GM18867 (cell line): ENCODE results near the gene GRIN2A.

Experiments used
- ATAC-seq: cut with Tn5 transposase; IDR thresholded peaks from one replicate; pipeline ENCODE4 v1.9.1; 2021; ENCODE audit warnings: mild to moderate bottlenecking, moderate library complexity; ENCODE audit not compliant: unreplicated experiment

GRIN2A gene

DNA sequence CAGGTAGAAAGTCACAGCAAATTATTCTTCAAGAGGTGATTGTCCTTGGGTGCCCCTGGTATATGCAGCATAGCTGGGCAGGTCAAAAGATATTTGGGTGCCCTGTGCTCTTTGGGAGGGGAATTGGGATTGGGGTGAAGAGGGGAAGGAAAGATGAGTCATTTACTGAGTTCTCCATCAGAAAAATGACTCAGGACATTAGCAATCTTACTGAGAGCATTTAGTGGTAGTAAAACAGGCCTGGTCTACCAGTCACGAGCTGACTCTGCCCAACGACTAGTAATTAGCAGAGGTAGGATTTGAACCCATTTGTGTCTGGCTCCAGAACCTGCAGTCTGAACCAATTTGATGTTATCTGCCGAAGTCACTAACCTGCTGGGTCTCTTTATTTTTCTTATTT, 6.0 kb upstream of the GRIN2A start:
- ATAC-seq = no peak

DNA sequence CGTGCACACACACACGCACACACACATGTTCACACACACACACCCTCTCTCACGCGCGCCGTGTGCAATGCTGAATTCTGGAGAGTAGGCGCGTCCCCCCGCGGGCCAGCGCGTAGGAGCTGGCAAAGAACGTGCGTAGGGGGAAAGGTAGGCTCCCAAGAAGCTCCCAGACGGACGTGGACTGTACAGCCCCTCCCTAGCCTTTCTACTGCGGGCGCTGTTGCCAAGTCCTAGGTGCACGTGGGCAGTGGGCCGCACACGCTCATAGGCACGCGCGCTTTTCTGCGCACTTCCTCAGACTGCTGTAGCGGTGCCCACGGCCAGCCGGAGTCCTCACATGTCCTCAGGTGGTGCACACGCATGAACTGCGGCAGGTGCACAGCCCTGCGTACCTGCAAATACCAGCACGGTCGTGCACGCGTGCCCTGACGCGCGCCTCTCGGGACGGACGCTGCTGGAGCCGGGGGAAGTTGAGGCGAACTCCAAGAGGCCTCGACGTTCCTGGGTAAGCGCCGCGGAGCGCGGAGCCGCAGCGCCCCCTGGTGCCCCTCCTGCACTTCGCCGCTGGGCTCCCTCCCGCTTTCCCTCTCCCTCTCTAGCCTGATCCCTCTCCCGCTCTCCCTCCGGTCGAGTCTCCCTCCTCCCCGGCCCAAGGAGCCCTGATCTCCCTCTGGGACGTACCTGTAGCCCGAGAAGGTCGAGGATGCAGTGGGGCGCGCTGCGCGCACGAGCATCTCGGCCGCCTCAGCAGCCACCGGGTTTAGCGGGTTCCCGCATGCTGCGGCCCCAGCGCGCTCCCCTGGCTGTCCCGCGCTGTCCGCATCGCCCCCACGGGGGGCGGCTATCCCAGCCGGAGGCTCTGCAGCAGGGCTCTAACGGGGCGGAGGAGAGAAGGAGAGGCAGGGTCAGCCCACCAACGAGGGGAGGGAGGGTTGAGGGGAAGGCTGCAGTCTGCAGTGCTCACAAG, 749 bp downstream of the GRIN2A start:
- no peak for ATAC-seq

DNA sequence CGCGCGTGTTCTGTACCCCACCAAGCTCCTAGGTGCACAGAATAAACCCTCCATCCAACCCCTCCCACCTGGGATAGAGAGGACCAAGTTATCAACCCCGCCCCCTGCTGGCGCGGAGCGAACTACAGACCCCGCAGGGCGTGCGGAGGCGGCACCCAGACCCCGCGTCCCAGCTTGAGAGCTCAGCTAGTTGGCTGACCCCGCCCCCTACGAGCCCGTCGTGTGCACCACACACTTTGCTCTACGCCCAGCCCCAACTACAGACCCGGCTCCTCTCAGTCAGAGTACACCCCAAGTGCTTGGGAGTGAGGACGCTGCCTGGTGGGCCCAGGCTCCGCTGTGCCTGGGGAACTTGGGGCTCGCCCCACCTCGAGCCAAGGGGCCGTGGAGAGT, 1.5 kb downstream of the GRIN2A start:
- no peak for ATAC-seq

DNA sequence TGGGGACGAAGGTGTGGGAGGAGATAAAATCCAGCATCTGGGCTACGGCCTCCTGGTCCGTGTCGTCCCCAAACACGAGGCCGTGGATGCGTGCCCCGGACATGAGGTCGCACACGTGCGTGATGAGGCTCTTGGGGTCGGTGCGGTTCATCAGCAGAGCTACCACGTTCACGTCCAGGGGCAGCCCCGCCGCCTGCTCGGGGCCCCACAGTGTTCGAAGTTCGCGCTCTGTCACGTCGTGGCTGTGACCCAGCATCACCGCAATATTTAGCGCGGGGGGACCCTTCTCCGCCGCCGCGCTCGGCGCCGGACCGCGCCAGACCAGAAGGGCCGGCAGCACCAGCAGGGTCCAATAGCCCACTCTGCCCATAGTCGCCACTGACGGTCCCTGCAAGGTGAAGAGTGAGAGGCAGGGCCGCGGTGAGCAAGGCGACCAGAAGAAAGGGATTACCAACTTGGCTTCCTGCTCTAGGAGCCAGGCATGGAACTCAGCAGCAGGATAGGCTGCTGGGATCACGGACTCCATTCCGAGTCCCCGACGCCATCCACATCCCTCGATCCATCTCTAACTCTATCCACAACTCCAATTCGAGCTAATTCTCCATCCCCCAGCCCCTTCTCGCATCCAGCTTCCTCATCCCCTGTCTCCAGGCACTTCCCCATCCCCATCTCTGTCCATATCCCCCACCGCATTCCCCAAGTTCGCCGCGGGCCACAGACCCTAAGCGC, 2.0 kb downstream of the GRIN2A start:
- no peak for ATAC-seq

DNA sequence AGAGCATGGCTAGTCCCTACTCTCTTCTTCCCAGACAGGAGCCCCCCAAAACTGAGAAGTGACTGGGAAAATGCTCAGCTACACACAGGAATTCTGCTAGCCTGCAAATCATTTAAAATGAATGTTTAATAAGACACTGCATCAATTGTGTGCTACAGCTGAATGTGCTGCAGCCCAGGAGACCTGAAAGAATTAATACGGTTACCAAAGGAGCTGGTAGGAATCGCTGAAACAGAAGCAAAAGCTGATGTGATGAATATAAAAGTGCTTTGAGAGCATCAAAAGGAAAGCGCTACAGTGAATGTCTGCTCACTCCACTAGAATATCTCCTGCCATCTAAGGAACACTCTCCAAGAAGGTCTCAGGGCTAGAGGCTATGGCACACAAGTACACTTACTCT, 3.7 kb downstream of the GRIN2A start:
- ATAC-seq = no peak

DNA sequence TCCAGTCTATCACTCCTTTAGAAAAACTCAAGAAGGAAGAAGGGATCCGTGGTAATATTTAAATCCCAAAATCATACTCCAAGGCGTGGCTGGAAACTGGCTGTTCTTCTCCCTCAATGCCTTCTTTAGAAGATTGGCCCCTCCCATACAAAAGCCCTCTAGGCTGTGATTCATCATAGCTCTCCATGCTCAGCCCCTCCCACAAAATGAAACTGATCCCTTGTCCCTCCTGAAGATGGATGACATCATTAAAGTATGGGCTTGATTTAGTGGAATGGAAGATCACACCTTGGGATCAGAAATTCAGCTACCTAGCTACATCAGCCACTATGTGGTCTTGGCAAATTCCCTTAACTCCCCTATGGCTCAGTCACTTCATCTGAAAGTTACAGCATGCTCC, 4.1 kb downstream of the GRIN2A start:
- ATAC-seq = no peak

DNA sequence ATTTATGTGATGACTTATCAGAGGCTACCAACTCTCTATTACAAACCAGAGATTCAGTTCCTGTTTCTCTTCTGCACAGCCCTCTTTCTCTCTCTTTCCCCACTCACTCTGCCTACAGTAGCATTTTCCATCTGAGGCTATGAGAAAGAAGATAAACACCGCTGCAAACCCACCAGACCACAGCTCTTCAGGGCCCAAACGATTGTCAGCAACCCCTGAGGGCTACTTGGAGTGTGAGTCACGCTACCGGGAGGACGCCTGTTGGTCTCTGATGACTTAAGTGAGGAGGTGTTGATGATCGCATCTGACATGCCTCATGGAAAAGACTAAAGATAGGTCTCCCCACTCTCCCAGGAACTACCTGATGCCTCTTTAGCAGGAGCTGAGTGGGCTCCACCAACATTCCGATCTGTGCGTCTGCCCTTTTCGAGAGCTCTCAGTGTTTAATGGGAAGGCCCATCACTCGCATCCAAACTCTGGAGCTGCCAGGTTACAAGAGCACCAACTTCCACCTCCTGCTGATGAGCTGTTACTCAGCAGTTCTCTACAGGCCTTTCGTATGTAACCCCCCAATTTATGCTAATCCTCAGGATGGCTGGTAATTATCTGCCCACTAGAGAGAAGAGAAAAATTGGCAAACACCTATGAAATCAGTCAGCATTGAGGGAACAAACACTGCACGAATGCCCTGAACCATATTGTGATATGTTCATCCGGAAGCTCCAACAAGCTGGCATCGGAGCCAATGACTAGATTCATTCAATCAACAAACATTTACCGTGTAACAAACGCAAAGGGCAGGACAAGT, 9.2 kb downstream of the GRIN2A start:
- no peak for ATAC-seq

DNA sequence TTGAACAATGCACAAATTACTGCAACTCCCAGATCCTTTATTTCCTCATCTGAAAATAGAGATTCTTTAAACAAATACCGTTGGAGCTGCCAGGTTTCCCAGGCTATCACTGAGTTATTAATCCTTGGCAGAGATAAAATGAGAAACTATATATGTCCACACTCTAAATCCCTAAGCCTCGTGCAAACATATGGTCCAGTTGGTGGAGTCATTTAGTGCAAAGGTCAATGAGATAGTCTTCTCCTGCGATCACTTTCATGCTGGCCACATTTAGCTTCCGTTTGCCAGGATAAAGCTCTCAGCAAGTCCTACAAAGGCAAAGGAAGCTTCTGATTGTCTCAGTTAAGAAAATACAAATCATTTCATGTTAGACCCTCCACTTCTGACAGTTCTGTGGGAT, 11.0 kb downstream of the GRIN2A start:
- ATAC-seq = no peak

DNA sequence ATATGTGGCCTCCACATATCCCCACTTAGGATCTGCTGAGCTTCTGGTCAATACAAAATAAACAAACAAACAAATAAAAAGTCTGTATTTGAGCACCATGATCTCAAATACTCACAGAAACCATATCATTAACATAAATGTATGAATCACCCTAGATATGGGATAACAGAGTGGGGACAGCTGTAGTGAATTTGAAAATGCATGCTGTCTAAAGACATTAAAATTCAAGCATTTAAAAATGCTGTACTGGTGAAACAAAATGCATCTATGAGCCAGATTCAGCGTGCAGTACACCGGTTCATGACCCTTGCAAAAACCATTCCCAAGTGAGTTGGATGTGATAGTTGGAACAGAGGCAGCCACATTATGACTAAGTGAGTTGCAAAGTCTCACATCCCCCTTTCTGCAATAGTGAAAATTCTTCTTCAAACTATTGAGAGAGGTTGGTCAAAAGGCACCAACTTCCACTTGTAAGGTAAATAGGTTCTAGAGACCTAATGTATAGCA, 12.3 kb downstream of the GRIN2A start:
- ATAC-seq = no peak

DNA sequence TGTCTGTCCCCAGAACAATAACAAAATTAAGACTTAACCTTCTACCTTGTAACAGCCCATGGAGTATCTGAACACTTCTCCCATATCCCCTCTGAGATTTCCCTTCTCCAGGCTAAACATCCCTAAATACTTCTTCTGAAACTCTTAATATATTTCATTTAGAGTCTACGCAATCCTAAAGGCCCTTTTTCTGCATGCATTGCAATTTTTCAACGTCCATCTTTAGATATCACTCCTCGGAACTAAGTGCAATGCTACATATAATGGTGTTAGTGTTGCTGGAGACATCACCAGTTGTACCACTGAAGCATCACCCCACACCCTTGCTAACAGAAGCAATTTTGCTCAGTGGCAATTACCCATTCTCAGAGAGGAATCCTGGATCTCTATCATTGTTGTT, 13.2 kb downstream of the GRIN2A start:
- no peak for ATAC-seq

DNA sequence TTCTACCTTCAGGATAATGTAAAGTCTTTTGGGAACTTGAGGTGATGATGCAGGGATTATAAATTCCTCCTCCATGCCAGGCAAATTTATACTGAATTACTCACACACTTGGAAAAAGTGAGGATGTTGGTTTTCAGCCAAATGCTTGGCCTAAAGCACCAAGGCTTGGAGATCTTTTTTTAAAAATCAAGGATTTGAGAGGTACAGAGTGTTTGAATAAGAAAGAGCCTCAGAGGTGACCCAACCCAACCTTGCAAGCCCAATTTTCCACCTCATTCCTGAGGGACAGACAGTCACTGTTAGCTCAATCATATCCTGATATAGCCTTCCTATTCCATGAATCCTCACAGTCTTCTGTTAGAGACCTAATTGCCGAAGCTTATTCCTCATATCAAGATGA, 14.0 kb downstream of the GRIN2A start:
- no peak for ATAC-seq

DNA sequence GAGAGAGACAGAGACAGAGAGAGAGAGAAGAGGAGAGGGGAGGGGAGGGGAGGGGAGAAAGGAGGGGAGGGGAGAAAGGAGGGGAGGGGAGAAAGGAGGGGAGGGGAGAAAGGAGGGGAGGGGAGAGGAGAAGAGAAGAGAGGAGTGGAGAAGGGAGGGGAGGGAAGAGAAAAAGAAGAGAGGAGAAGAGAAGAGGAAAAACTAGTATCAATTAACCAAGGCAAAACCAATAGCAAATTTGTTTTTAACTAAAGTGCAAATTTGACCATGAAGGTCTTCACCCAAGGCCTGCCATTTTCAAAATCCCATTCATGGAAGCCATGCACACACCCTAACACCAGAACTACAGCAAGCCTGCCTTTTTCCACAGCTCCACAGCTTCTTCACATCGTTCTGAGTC, 16.6 kb downstream of the GRIN2A start:
- no peak for ATAC-seq

DNA sequence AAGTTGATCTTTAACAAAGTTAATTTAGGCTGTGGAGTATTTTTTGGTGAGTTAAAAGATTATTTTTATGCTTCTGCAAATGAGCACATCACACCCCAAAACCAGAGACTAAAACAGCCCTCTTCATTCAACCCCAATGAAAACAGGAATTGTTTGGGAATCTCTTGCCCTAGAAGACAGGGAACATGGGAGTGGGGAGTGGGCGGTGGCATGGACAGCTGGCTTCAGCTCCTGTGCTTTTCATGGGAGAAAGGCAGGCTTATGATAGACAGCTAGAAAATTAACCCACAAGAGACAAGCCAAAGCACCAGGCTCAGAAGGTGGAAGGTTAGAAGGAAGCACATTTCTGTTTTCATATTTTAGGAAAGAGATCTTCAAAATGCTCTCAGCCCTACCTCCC, 19.2 kb downstream of the GRIN2A start:
- no peak for ATAC-seq

DNA sequence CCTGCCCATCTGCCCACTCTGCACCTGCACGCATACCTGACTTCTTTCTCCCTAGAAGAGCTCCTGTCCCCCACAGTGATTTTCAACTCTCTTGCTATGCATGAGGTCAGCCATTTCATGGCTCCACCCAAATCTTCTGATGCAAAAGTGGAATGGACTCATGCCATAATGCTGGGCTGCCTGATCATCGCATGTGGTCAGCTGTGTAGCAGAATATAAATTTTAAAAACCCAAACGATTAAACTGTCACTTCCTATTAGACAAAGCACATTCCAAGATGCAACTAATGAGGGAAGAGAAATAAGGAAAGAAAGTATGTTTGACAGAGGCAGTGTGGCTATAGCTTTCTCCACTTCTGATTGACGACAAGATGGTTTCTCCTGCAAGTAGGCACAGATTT, 26.1 kb downstream of the GRIN2A start:
- ATAC-seq = no peak

DNA sequence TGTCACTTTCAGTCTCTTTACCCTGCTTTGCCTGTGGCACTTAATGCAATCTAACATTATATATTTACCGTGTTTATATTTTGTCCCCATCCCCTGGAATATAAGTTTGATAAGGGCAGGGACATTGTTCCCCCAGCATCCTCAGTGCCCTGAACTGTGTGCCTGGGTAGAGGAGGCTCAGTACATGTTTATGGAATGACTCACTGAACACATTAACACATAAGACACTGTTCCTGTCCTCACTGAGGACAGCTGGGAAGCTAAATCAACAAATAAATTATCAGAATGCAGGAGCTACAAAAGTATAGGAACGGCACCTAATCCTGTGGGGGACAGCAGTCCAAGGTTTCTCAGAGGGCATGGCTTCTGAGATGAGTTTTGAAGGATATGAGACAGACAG, 27.8 kb downstream of the GRIN2A start:
- no peak for ATAC-seq

DNA sequence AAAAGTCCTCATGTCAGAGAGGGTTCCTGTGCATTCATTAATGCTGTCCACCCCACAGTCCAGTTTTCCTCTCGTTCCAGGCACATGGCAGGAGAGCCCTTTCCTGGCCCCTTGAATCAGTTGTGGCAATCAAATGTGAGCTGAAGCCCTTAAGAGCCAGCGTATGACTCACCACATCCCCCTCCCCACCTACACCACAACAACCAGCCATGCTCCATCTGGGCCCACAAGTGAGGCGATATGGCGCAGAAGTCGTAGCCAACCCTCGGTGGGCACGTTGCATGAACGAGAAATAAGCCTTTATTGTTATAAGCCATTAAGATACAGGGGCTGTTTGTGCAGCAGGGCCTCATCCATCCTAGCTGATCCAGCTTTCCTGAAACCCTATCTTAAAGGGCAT, 28.2 kb downstream of the GRIN2A start:
- no peak for ATAC-seq

DNA sequence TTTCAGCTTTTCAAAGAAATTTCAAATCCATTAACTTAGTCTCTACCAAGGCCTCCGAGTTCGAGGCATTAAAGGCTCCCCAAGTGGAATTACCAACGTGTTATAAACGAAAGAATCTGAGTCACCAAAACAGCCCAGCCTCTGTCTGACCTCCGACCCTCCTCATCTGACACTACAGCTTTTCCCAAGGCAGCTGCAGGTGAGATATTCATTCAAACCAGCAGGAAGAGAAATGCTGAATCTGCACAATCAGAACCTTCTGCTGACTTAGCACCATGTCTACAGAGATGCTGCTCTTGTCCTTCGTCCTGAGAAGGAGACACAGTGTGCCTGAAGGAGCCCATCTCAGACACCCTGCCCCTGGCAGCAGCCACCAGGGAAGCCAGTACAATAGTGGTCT, 30.5 kb downstream of the GRIN2A start:
- no peak for ATAC-seq

DNA sequence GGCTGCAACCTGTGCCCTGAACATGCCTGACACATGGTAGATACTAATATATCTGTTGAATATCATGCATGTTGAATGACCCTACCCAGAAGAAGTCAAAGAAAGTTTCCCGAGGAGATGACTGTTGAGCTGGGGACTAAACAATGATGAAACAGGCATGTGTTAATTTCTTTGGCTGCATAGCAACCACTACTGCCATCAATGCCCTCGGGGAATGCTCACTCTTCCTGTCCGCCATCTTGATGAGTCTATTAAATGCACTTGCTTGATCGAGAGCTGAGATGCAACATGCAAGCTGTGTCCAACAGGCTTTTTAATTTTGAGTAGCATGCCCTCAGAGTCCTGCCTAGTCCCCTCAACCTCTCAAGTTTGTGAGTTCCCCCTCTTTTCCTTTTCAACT, 31.3 kb downstream of the GRIN2A start:
- no peak for ATAC-seq

DNA sequence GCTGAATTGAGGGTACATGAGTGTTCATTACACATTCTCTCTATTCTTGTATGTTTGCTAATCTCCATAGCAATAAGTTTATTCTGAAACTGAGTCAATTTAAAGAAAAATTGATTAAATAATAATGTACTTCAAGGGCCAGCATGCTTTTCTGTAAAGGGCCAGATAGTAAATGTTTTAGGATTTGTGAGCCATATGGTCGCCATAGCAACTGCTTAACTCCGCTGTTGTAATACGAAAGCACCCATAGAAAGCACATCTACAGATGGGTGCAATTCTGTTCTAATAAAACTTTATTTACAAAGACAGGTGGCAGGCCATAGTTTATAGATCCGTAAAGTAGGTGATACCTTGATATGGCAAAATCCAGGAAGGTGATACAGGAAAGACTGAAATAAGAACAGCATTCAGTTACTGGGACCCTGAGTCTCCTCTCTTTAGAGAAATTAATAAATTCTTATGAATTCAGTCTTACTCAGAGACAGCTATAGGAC, 36.6 kb downstream of the GRIN2A start:
- ATAC-seq = no peak

DNA sequence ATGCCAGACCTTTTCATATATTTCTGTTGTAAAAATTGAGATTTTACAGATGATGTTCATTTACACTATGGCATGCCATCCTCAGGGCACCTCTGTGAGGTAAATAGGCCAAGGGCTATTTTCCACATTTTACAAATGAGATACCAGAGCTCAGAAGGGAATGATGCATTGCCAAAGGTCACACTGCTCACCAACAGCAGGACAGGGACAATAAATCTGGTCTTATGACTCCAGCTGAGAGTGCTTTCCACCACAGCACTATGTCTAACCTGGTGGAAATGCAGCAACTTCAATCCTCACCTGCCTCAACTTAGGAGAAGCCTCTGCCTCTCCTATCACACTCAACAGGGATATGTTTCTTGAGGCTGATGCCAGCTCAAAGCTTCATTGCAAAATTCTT, 40.6 kb downstream of the GRIN2A start:
- no peak for ATAC-seq

DNA sequence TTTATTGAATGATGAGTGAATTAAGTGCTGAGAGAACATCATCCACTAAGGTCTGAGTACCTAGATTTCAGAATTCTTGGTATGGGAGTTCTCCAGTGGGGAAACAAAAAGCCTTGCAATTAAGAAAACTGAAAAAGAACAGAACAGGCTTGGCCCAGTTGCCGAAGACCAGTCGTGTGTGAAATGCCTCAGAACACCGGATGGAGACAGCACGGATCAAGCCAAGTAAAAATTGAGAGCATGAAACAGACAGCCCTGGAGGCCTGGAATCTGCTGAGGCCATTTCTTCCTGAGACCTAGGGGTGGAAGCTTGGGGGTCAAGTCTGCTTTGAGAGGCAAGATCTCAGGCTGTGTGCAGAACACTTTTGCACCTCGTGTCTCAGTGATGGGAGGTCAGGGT, 43.3 kb downstream of the GRIN2A start:
- ATAC-seq = no peak
